ENCODE data around the gene PIK3R3.
"Not testable (repeated sequence)": the region's sequence is repeated elsewhere in the genome, so short reads cannot be mapped to it uniquely, and the experiment has no call there.

The PIK3R3 gene

DNA sequence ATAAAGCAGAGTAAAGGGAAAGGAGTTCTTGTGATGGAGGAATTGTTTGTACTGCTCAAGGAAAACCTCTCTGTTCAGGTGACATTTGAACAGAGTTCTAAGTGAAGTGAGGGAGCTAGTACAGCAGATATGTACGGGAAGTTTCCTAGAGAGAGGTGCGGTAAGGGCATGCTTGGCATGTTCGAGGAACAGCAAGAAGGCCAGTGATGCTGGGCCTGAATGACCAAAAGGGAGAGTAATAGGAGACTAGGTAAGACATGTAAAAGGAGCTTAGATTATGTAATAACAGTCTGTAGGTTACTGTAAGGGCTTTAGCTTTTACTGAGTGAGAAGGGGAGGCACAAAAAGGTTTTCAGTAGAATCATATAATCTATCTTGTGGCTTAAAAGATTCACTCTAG is 63.9 kb downstream of the PIK3R3 start:
- Mint-ChIP-seq H3K9me3 (no peaks in the 10 kb centered on the region), H3K4me1 (peaks cover 16% of the 10 kb centered on the region), H3K36me3 (no peaks in the 10 kb centered on the region), H3K4me3 (no peak overlapping the region), H3K27ac (no peak overlapping the region), H3K27me3 (no peaks in the 10 kb centered on the region)

DNA sequence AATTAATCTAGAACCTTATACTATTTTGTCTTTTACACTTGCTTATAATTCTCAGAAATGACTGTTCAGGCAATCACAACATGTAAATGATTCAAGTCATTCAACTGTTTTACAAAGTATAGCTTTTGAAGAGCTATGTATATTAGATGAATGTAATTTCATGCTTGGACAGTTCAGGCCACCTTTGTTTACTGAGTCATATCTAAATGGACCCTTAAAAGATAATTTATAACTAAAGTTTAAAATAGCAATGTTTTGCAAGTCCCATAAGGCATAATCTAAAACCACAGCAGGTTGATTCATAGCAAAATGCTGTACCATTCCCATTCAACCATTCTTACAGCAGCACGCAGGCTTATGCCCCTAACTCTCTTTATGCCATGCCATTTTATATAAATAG is 64.8 kb downstream of the PIK3R3 start:
- Mint-ChIP-seq H3K4me1 (peaks cover 24% of the 10 kb centered on the region), H3K36me3 (no peaks in the 10 kb centered on the region), H3K9me3 (no peaks in the 10 kb centered on the region), H3K27ac (no peak overlapping the region), H3K4me3 (no peak overlapping the region), H3K27me3 (no peaks in the 10 kb centered on the region)

DNA sequence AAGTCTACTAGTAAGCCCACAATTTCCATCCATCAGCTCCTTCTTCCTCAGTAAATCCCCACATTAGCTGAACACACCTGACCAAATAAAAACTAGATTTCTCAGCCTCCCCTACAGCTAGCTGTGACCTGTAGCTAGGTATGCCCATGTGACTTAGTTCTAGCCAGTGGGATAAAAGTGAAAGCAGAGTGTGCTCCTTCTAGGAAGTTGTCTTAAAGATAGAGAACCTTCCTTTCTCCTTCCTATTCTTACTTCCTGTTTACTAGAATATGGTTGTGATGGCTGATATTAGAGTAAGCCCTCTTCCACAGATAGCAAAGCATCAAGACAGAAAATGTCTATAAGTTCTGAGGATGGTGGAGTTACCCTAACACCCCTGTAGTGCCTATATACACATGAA is 67.0 kb downstream of the PIK3R3 start:
- H3K9me3 Mint-ChIP-seq, result no peaks in the 10 kb centered on the region
- H3K27ac Mint-ChIP-seq, result peak overlapping the region; percentile 59
- peaks cover 33% of the 10 kb centered on the region for H3K4me1 Mint-ChIP-seq
- H3K36me3 Mint-ChIP-seq, result peaks cover 1% of the 10 kb centered on the region
- H3K4me3 Mint-ChIP-seq, result peak overlapping the region; percentile 40
- H3K27me3 Mint-ChIP-seq, result no peaks in the 10 kb centered on the region

DNA sequence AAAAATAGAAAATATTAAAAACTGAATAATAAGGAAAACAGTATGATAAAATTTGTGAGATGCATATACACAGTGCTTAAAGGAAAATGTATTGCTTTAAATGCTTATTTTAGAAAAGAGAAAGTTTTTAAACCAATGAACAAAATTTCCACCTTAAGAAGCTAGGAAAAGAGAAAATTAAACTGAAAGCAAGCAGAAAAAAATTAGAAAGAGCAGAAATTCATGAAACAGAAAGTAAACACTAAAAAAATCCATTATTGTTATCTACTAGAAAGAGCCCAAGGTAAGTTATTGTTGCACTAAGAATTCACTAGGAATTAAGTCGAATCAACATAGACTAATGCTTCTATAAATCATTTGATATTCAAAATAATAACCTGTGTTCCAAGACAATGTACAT is 67.7 kb downstream of the PIK3R3 start:
- peaks cover 1% of the 10 kb centered on the region for H3K36me3 Mint-ChIP-seq
- no peak overlapping the region for H3K27ac Mint-ChIP-seq
- peaks cover 33% of the 10 kb centered on the region for H3K4me1 Mint-ChIP-seq
- H3K9me3 Mint-ChIP-seq, result no peaks in the 10 kb centered on the region
- H3K4me3 Mint-ChIP-seq, result no peak overlapping the region
- no peaks in the 10 kb centered on the region for H3K27me3 Mint-ChIP-seq

DNA sequence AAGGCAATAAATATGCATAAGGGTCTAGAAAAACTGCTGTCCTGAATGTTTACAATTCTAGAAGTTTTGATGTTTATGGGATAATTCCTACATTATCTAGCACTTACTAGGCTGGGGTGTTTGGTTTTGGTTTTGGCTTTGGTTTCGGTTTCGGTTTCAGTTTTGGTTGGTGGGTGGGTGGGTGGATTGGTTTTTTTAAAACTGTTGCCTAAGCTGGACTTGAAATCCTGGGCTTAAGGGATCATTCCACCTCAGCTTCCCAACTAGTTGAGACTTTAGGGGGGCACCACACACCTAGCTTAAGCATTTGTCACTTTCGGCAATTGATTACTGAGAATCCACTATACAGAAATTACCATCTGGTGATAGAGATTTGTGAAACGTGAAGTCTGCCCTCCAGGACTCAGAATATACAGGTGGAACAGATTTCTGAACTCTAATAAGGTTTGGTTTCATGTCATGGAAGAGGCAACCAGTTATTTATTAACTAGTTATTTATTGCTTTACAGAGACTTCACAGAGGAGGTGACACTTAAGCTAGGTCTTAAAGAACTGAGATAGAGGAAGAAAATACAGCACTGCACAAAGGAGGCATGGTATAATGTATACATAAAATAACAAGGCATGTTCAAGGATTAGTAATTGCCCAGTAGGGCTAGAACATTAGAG is 69.6 kb downstream of the PIK3R3 start:
- no peak overlapping the region for H3K27ac Mint-ChIP-seq
- H3K27me3 Mint-ChIP-seq, result no peaks in the 10 kb centered on the region
- no peak overlapping the region for H3K4me3 Mint-ChIP-seq
- H3K9me3 Mint-ChIP-seq, result no peaks in the 10 kb centered on the region
- H3K36me3 Mint-ChIP-seq, result peaks cover 1% of the 10 kb centered on the region
- H3K4me1 Mint-ChIP-seq, result peaks cover 33% of the 10 kb centered on the region

DNA sequence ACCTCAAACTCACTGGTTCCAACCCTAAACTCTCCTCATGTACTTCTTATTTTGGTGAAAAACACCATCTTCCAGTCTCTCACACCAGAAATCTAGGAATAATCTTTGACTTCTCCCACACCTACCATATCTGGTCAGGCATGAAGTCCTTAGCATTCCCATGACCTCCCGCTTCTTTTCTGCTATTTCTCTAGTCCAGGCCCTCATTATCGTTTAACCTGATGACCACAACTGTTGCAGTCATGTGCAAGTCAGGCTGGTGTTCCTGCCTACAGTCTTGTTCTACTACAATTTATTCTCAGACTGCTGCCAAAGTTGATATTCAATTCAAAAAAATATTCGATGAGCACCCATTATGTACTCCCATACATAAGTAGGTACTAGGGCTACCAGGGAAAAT is 71.3 kb downstream of the PIK3R3 start:
- H3K27me3 Mint-ChIP-seq, result peaks cover 1% of the 10 kb centered on the region
- peak overlapping the region; percentile 13 for H3K27ac Mint-ChIP-seq
- peaks cover 3% of the 10 kb centered on the region for H3K36me3 Mint-ChIP-seq
- no peaks in the 10 kb centered on the region for H3K9me3 Mint-ChIP-seq
- peaks cover 33% of the 10 kb centered on the region for H3K4me1 Mint-ChIP-seq
- no peak overlapping the region for H3K4me3 Mint-ChIP-seq

DNA sequence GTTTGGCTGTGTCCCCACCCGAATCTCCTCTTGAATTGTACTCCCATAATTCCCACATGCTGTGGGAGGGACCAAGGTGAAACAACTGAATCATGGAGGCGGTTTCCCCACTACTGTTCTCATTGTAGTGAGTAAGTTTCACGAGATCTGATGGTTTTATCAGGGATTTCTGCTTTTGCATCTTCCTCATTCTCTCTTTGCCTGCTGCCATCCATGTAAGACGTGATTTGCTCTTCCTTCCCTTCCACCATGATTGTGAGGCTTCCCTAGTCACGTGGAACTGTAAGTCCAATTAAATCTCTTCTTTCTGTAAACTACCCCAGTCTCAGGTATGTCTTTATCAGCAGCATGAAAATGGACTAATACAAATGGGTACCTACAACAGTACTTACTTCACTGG is 73.5 kb downstream of the PIK3R3 start:
- Mint-ChIP-seq H3K4me3 (no peak overlapping the region), H3K27me3 (peaks cover 1% of the 10 kb centered on the region), H3K4me1 (peaks cover 20% of the 10 kb centered on the region), H3K9me3 (no peaks in the 10 kb centered on the region), H3K36me3 (peaks cover 3% of the 10 kb centered on the region), H3K27ac (no peak overlapping the region)

DNA sequence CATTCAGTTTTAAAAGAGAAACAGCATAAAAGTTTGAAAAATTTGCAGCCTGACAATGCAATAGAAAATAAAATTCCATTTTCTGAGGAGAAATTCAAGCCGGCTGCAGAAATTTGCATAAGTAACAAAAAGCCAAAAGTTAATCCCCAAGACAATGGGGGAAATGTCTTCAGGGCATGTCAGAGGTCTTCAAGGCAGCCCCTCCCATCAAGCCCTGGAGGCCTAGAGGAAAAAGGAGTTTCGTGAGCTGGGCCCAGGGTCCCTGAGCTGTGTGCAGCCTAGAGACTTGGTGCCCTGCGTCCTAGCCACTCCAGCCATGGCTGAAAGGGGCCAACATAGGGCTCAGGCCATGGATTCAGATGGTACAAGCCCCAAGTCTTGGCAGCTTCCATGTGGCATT is 74.6 kb downstream of the PIK3R3 start:
- no peak overlapping the region for H3K27ac Mint-ChIP-seq
- peaks cover 3% of the 10 kb centered on the region for H3K36me3 Mint-ChIP-seq
- H3K9me3 Mint-ChIP-seq, result no peaks in the 10 kb centered on the region
- no peak overlapping the region for H3K4me3 Mint-ChIP-seq
- H3K27me3 Mint-ChIP-seq, result peaks cover 1% of the 10 kb centered on the region
- peaks cover 10% of the 10 kb centered on the region for H3K4me1 Mint-ChIP-seq

DNA sequence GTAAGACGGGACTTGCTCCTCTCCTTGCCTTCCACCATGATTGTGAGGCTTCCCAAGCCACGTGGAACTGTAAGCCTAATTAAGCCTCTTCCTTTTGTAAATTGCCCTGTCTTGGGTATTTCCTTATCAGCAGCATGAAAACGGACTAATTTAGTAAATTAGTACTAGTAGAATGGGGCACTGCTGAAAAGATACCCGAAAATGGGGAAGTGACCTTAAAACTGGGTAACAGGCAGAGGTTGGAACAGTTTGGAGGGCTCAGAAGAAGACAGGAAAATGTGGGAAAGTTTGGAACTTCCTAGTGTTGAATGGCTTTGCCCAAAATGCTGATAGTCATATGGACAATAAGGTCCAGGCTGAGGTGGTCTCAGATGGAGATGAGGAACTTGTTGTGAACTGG is 75.2 kb downstream of the PIK3R3 start:
- H3K27me3 Mint-ChIP-seq, H3K36me3 Mint-ChIP-seq, H3K27ac Mint-ChIP-seq, H3K4me3 Mint-ChIP-seq, H3K4me1 Mint-ChIP-seq, H3K9me3 Mint-ChIP-seq: not testable (repeated sequence)

DNA sequence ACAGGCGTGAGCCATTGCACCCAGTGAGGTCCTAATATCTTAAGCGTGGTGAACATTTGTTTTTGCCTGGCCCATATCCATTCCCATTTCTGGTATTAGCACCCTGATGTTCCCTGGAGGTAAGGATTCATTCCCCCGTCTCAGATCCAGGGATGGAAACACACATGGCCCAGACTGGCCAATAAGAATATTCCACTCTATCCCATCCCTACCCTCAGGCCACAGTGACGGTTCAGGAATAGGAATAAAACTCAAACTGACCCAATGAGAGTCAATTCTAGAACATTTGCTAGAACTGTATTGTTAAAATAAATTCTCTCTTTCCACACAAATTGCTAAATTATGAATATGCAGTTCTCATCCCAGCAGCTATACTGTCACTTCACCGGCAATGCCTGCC is 76.1 kb downstream of the PIK3R3 start:
- Mint-ChIP-seq H3K4me1 (peaks cover under 1% of the 10 kb centered on the region), H3K27ac (no peak overlapping the region), H3K9me3 (no peaks in the 10 kb centered on the region), H3K36me3 (peaks cover 3% of the 10 kb centered on the region), H3K4me3 (no peak overlapping the region), H3K27me3 (peaks cover 1% of the 10 kb centered on the region)

DNA sequence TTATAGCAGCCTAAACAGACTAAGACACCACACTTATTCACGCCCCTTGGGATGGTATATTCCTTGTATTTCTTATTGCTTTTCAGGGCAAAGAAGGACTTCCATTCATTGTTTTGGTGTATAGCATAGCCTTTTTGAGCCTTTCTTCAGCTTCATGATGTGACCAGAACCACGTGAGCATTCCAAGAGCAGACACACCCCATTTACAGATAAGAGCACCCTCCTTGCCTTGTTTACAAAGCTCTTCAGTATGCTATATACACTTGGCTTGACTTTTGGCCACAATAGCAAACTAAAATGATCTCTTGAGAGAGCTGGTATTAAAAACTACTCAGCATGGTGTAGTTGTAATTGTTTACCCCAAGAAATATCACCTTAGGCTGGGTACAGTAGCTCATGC is 78.7 kb downstream of the PIK3R3 start:
- H3K27ac Mint-ChIP-seq, result no peak overlapping the region
- peaks cover 3% of the 10 kb centered on the region for H3K27me3 Mint-ChIP-seq
- H3K36me3 Mint-ChIP-seq, result peaks cover 2% of the 10 kb centered on the region
- H3K4me3 Mint-ChIP-seq, result no peak overlapping the region
- no peaks in the 10 kb centered on the region for H3K4me1 Mint-ChIP-seq
- H3K9me3 Mint-ChIP-seq, result no peaks in the 10 kb centered on the region

DNA sequence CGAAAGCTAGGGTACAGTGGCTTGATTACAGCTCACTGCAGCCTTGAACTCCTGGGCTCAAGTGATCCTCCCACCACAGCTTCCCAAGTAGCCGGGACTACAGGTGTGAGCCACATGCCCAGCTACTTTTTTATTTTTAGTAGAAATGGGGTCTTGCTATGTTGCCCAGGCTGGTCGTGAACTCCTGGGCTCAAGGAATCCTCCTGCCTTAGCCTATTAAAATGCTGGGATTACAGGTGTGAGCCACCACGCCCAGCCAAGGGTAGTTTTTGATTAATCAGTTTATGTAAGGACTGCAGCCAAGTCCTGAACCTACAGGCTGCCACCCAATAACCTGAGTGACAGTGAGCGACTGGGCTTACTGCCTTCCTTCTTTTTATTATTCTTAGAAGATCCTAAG is 88.3 kb downstream of the PIK3R3 start:
- Mint-ChIP-seq H3K4me1 (peaks cover 5% of the 10 kb centered on the region), H3K9me3 (no peaks in the 10 kb centered on the region), H3K4me3 (no peak overlapping the region), H3K27ac (no peak overlapping the region), H3K27me3 (no peaks in the 10 kb centered on the region), H3K36me3 (no peaks in the 10 kb centered on the region)

DNA sequence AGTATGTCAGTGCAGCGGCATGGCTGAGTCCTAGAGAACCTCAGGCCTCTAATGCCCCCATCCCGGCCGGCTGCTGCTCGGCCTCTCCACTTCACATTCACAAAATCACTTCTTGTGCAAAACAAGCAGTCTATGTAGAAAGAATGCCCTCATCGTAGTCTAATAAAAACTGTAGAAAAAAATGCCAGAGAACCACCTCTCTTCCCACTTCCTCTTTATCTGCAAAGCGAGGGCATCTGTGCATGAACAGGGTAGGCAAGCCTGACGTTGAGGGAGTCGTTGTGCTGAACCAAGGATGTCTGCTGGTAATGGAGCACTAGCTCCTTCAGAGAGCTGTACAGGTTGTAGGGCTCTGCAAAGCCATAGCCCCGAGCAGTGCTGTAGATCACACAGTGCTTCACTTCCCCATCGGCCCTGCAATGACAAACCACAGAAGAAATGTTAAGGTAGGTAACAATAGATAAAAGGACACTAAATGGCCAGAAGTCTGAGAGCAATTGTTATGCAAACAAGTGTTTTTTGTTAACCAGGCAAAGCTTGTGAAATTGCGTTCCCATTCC is 88.9 kb downstream of the PIK3R3 start:
- Mint-ChIP-seq H3K4me3 (no peak overlapping the region), H3K9me3 (no peaks in the 10 kb centered on the region), H3K27ac (no peak overlapping the region), H3K27me3 (no peaks in the 10 kb centered on the region), H3K4me1 (peaks cover 5% of the 10 kb centered on the region), H3K36me3 (no peaks in the 10 kb centered on the region)

DNA sequence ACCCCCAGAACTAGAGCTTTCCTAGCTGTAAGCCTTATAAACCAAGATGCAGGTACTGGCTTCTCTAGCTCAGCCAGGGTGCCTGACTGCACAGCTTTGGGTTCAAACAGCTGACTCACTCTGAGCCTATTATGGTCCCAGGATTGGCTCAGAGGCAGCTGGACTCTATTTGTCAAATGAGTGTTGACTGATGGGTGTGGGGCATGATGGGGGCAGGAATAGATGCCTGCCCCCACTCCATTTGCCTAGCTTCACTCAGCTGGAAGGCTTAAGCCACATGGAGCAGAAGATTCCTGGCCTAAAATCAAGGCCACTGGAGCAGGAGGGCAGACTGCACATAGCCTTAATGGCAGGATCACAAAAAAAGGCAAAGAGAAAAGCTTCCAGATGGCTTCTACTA is 90.5 kb downstream of the PIK3R3 start:
- Mint-ChIP-seq H3K9me3 (no peaks in the 10 kb centered on the region), H3K4me3 (no peak overlapping the region), H3K27me3 (no peaks in the 10 kb centered on the region), H3K27ac (no peak overlapping the region), H3K36me3 (no peaks in the 10 kb centered on the region), H3K4me1 (peaks cover 5% of the 10 kb centered on the region)

DNA sequence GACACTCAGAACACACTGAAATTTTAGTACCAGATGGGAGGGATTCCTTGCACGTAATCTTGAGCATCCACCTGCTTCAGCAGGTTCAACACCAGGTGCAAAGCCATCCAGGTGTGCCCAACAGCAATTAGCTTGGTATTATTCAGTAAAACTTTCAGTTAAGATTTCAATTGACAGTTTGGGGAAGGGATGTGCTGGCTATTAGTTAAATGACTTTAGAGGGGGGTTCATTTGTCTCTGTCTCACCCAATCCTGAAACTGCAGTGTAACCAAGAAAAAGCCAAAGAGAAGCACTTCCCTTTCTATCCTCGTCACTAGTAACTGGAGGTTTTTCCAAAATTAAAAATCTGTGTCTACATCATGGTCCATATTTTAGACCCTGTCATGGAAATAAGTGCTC is 90.9 kb downstream of the PIK3R3 start:
- no peak overlapping the region for H3K4me3 Mint-ChIP-seq
- no peaks in the 10 kb centered on the region for H3K27me3 Mint-ChIP-seq
- H3K27ac Mint-ChIP-seq, result no peak overlapping the region
- H3K36me3 Mint-ChIP-seq, result no peaks in the 10 kb centered on the region
- H3K4me1 Mint-ChIP-seq, result peaks cover 5% of the 10 kb centered on the region
- no peaks in the 10 kb centered on the region for H3K9me3 Mint-ChIP-seq

DNA sequence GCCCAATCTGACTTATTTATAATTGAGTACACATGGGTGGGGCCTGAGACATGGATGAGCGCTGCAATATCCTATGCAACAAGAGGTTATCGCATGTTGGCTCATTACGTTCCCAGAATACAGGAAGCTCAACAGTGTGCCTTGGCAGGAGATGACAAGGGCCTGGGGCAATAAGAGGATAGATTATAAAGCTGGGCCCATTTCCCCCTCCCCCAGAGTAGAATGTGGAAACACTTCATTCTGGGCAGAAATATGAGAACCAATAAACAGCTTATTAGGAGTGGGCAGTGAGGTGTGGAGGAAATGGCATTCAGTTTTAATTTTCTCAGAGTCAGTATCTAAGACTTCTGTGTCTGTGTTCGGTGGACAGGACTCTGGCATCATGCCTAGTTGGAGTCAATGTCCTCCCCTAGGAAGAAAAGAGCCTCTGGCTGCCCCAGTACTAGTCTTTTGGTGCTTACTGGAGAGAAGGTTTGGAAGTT is 92.8 kb downstream of the PIK3R3 start:
- H3K27me3 Mint-ChIP-seq, result no peaks in the 10 kb centered on the region
- no peaks in the 10 kb centered on the region for H3K36me3 Mint-ChIP-seq
- peaks cover 5% of the 10 kb centered on the region for H3K4me1 Mint-ChIP-seq
- H3K9me3 Mint-ChIP-seq, result no peaks in the 10 kb centered on the region
- H3K4me3 Mint-ChIP-seq, result no peak overlapping the region
- no peak overlapping the region for H3K27ac Mint-ChIP-seq
